ENCODE data around the gene SLCO2B1. TPM values are rescaled to one million over a fixed set of nuclear protein-coding genes. Genes with fewer than 3 reads are reported as not detected.

SLCO2B1 gene
- total and polyA plus RNA-seq, 2 of the 8 experiments (the other 6 are each of a cell fraction or from before 2014, with no cell fraction given): 0.03 TPM; not detected in 1

DNA sequence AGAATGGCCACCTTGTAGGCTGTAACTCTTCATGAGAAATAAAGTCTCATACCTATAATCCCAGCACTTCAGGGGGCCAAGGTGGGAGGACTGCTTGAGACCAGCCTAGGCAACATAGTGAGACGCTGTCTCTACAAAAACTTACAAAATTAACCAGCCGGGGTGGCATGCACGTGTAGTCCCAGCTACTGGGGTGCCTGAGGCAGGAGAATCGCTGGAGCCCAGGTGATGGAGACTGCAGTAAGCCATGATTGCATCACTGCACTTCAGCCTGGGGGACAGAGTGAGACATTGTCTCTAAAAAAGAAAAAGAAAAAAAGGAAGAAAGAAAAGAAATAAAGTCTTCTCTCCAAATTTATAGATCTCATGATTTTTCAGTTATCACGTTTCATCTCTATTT, 4.2 kb upstream of the SLCO2B1 start:
- H3K27ac ChIP-seq (ENCODE audit: low read depth, low read length): no peak overlapping the region
- no peaks in the 10 kb centered on the region for H4K20me1 ChIP-seq (replicated peaks in 1 of 2; ENCODE audit: control insufficient read depth in 1 of 2, insufficient read depth in 2 of 2, low read length in 2 of 2)
- H3K36me3 ChIP-seq (ENCODE audit: control insufficient read depth in 2 of 4, insufficient read depth in 4 of 4, low read length in 3 of 4): no peaks in the 10 kb centered on the region
- no peak overlapping the region for H3K23ac ChIP-seq (ENCODE audit: insufficient read length)
- no peak overlapping the region for H3K9ac ChIP-seq (replicated peaks in 1 of 4; ENCODE audit: extremely low read depth in 1 of 4, low read depth in 3 of 4, low read length in 3 of 4)
- H3K18ac ChIP-seq (ENCODE audit: extremely low read depth, low read length): no peak overlapping the region
- no peak overlapping the region for H2BK12ac ChIP-seq (ENCODE audit: low read depth, low read length)
- no peak overlapping the region for H4K8ac ChIP-seq (ENCODE audit: extremely low read depth, insufficient read depth, low read length)
- H2BK120ac ChIP-seq (replicated peaks; ENCODE audit: low read depth, low read length): no peak overlapping the region
- H3K27me3 ChIP-seq (replicated peaks in 1 of 4; ENCODE audit: control insufficient read depth in 3 of 4, extremely low read depth in 1 of 4, insufficient read depth in 3 of 4, low read length in 3 of 4): no peaks in the 10 kb centered on the region; a peak in 1 of 7 replicates
- no peak overlapping the region for H4K5ac ChIP-seq (ENCODE audit: insufficient read length, low read depth, low read length)
- no peak overlapping the region for H4K91ac ChIP-seq (replicated peaks; ENCODE audit: insufficient read length, low read length)
- WGBS, 2 experiments (ENCODE audit: extremely low coverage in 1 of 2, insufficient coverage in 1 of 2, insufficient read length in 1 of 2, insufficient replicate concordance in 2 of 2, low coverage in 1 of 2, low lambda C conversion rate in 2 of 2, missing lambda C conversion rate in 1 of 2): 84% methylated on average over 5 of the region's 5 CpGs; no CpG with 5 or more reads in 1 of the 2 experiments
- H3K4me2 ChIP-seq (ENCODE audit: insufficient read depth in 1 of 2, low read depth in 2 of 2, low read length in 2 of 2): no peak overlapping the region
- DNase-seq (ENCODE audit: low read depth in 1 of 2, low spot score in 2 of 2): no peak
- H3K79me2 ChIP-seq (ENCODE audit: control insufficient read depth in 1 of 2, insufficient read depth in 2 of 2, low read length in 2 of 2): no peaks in the 10 kb centered on the region
- no peak overlapping the region for H2AFZ ChIP-seq (ENCODE audit: low read length)
- H2BK15ac ChIP-seq (ENCODE audit: low read length): no peak overlapping the region
- H3K23me2 ChIP-seq (ENCODE audit: low read depth, low read length): no peaks in the 10 kb centered on the region
- H3K79me1 ChIP-seq (ENCODE audit: low read depth, low read length): no peaks in the 10 kb centered on the region
- H3K4me1 ChIP-seq (replicated peaks in 1 of 4; ENCODE audit: control insufficient read depth in 3 of 4, insufficient read depth in 4 of 4, low read length in 3 of 4): no peaks in the 10 kb centered on the region
- no peak overlapping the region for H2BK5ac ChIP-seq (ENCODE audit: low read depth, low read length)
- CTCF ChIA-PET (ENCODE audit: partially characterized antibody): interaction anchor here (0.9 to 29.8 kb wide), 19 partner anchors 8 to 217 kb away, joined by 3 to 952 read pairs (median 5); partner anchors contain the start of genes SLCO2B1 and TPBGL
- POLR2A ChIA-PET (ENCODE audit: partially characterized antibody): no interaction called here
- no peak overlapping the region for H3K14ac ChIP-seq (ENCODE audit: insufficient read length)
- H3K9me3 ChIP-seq (ENCODE audit: insufficient read depth in 2 of 2, low read depth in 1 of 2, low read length in 1 of 2): no peaks in the 10 kb centered on the region
- no peak overlapping the region for H2AK5ac ChIP-seq (ENCODE audit: low read depth, low read length)
- H3K56ac ChIP-seq (replicated peaks; ENCODE audit: insufficient read length, low read depth, low read length): no peak overlapping the region
- no peak overlapping the region for H3K4me3 ChIP-seq (ENCODE audit: extremely low read depth in 1 of 4, insufficient read depth in 2 of 4, low read depth in 3 of 4, low read length in 4 of 4)
- no peak overlapping the region for H2BK20ac ChIP-seq (ENCODE audit: low read length)
- no peak for FAIRE-seq
- H3K4ac ChIP-seq (replicated peaks; ENCODE audit: insufficient read length, low read depth, low read length): no peak overlapping the region
- TF ChIP-seq SP2 (IDR thresholded peaks at IDR 0.05; ENCODE audit: low read length) (no peak), ATF3 (IDR thresholded peaks at IDR 0.05; ENCODE audit: insufficient read depth, low read depth, low read length) (no peak), SAP30 (IDR thresholded peaks at IDR 0.05; ENCODE audit: insufficient read depth, insufficient replicate concordance, low read length) (no peak), TAF1 (IDR thresholded peaks at IDR 0.05; ENCODE audit: low read depth, low read length) (no peak), NRF1 (IDR thresholded peaks at IDR 0.05; ENCODE audit: low read depth, low read length) (no peak), KDM1A (IDR thresholded peaks at IDR 0.05; ENCODE audit: borderline replicate concordance, low read length) (no peak), ASH2L (IDR thresholded peaks at IDR 0.05; ENCODE audit: low read length) (no peak), SIX5 (IDR thresholded peaks at IDR 0.05; ENCODE audit: low read depth, low read length) (no peak), YY1 (IDR thresholded peaks at IDR 0.05; ENCODE audit: low read depth, low read length) (no peak), CHD2 (IDR thresholded peaks at IDR 0.05; ENCODE audit: low read length) (no peak)
- TF ChIP-seq, protein P1, sequence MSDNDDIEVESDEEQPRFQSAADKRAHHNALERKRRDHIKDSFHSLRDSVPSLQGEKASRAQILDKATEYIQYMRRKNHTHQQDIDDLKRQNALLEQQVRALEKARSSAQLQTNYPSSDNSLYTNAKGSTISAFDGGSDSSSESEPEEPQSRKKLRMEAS (IDR thresholded peaks at IDR 0.05): no peak
- TF ChIP-seq, protein P2, sequence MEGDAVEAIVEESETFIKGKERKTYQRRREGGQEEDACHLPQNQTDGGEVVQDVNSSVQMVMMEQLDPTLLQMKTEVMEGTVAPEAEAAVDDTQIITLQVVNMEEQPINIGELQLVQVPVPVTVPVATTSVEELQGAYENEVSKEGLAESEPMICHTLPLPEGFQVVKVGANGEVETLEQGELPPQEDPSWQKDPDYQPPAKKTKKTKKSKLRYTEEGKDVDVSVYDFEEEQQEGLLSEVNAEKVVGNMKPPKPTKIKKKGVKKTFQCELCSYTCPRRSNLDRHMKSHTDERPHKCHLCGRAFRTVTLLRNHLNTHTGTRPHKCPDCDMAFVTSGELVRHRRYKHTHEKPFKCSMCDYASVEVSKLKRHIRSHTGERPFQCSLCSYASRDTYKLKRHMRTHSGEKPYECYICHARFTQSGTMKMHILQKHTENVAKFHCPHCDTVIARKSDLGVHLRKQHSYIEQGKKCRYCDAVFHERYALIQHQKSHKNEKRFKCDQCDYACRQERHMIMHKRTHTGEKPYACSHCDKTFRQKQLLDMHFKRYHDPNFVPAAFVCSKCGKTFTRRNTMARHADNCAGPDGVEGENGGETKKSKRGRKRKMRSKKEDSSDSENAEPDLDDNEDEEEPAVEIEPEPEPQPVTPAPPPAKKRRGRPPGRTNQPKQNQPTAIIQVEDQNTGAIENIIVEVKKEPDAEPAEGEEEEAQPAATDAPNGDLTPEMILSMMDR (IDR thresholded peaks at IDR 0.05; ENCODE audit: control extremely low read depth in 1 of 3, insufficient read depth in 1 of 3, low read depth in 1 of 3, low read length in 3 of 3): no peak

Measured in H1 (cell line).